HG03439 (cell line): Measurements from ENCODE around the gene RAD50.
"Not testable (repeated sequence)": the region's sequence is repeated elsewhere in the genome, so short reads cannot be mapped to it uniquely, and the experiment has no call there.

Experiments
- ATAC-seq: cut with Tn5 transposase; IDR thresholded peaks from one replicate; pipeline ENCODE4 v1.9.1; 2021; ENCODE audit warnings: mild to moderate bottlenecking, moderate library complexity; ENCODE audit not compliant: unreplicated experiment

Gene RAD50

GRCh38 chr5:132556153-132556762 lies 519 bp upstream of the RAD50 start:
- peak; percentile 15 for ATAC-seq

- ATAC-seq = peak; percentile 33
These were observed 848 bp downstream of the RAD50 start for GRCh38 chr5:132557478-132558172.

DNA sequence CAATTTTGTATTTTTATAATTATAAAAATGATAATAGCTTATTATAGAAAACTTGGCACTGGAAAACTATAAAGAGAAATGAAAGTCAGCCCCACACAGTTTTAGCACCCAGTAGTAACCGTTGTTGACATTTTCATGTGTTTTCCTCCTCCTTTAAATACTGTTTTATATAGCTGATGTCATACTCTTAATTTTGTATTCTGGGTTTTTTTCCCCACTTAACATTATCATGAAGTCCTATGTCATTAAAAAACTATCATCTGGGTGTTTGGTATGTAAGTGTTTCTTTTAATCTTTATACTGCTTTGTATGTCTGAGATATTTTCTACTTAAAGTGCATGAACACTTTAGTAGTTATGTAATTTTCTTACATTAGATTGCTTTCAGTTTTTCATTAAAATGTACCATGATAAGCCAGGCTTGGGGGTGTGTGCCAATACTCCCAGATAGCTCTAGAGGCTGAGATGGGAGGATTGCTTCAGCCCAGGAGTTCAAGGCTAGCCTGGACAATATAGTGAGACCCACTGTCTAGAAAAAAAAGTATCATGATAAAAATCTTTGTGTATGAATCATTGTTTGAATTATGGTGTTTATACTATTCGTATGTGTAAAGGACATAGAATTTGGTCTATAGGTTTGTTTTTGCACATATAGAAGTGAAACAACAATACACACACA lies 2.7 kb downstream of the RAD50 start:
- ATAC-seq = no peak

GRCh38 chr5:132561601-132562000 lies 4.8 kb downstream of the RAD50 start:
- no peak for ATAC-seq

DNA sequence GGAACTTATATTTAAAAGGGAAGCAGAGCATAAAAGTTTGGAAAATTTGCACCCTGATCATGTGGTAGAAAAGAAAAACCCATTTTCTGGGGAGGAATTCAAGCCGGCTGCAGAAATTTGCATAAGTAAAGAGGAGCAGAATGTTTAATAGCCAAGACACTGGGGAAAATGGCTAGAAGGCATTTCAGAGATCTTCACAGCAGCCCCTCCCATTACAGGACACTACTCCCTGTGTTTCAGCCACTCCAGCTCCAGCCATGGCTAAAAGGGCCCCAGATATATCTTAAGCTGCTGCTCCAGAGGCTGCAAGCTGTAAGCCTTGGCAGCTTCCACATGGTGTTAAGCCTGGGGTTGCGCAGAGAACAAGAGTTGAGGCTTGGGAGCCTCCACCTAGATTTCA lies 7.8 kb downstream of the RAD50 start:
- not testable (repeated sequence) for ATAC-seq

DNA sequence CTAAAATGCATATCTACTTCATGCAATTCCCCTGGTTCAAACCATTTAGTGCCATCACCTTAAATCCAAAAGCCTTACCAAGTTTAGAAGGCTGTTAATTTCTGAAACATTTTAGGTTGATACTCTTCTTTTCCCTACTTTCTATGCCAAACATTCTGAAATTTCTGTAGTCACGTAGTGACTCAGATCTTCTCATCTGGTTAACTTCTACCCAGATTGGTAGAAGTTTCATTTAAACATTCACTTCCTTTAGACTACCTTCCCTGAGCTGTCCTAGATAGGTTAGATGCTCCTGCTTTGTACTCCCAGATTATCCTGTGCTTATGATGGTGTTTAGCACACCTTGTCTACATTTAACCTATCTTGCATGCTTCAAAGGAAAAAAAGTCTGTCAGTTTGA lies 9.9 kb downstream of the RAD50 start:
- ATAC-seq = no peak

DNA sequence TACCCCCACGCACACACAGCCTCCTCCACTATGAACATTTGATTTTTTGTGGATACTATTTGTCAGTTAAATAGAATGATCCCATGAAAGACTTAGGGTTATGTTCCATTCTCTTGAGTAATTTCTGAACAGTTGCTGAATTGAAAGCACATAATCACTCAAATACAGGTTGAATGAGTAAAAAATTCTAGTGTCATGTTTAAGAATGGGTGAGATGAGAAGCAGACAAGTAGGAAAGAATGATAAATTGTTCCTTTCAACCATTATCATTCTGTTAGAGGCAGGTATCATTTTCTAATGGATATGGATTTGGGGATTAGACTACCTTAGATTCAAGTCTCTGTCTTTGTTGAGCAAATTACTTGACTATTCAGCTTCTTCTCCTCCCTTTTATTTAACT lies 19.3 kb downstream of the RAD50 start:
- no peak for ATAC-seq

DNA sequence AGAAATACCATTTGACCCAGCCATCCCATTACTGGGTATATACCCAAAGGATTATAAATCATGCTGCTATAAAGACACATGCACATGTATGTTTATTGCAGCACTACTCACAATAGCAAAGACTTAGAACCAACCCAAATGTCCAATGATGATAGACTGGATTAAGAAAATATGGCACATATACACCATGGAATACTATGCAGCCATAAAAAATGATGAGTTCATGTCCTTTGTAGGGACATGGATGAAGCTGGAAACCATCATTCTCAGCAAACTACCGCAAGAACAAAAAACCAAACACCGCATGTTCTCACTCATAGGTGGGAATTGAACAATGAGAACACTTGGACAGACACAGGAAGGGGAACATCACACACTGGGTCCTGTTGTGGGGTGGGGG lies 27.8 kb downstream of the RAD50 start:
- ATAC-seq = not testable (repeated sequence)

DNA sequence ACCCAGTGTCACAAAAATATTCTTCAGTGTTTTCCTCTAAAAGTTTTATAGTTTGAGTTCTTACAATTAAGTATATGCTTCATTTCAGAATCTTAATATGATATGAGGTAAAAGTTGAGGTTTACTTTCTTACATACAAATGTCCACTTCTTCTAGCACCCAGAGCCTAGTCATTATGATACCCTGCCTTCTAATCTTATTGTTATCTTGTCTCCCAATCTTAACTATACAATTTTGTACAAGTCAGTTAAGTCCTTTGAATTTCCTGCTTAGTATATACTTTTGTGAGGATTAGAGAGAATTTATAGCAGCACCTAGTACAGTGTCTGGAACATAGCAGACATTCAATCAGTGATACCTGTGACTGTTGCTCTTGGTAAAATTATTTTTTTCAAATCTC lies 29.3 kb downstream of the RAD50 start:
- no peak for ATAC-seq

DNA sequence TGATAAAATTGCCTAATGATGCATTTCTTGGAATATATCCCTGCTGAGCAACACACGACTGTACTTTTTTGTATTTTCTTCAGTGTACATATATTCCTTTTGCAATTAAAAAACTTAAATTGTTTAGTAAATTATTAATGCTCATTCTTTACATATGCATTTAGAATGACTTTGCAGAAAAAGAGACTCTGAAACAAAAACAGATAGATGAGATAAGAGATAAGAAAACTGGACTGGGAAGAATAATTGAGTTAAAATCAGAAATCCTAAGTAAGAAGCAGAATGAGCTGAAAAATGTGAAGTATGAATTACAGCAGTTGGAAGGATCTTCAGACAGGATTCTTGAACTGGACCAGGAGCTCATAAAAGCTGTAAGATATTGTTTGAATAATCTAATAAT lies 32.7 kb downstream of the RAD50 start:
- no peak for ATAC-seq

- no peak for ATAC-seq
These were observed 34.4 kb downstream of the RAD50 start for GRCh38 chr5:132591145-132591544.

DNA sequence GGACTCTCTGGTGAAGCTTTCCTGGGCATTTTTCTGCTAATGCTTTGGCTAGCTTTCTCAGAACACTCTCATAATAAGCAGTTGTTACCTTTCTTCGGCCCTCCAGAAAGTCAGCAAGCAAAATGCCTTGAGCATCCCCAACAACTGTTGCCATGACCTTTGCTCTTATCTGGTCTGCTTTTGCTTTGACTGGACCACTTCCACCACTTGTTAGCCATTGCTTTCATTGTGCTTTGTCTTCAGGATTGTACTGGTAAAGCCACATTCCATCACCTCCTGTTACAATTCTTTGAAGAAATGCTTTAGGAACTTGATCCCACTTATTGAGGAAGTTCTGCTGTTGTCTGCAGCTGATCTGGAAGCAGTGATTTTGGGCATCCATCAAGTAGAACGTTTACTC lies 35.7 kb downstream of the RAD50 start:
- no peak for ATAC-seq

- no peak for ATAC-seq
These were observed 37.4 kb downstream of the RAD50 start for GRCh38 chr5:132594170-132594569.

DNA sequence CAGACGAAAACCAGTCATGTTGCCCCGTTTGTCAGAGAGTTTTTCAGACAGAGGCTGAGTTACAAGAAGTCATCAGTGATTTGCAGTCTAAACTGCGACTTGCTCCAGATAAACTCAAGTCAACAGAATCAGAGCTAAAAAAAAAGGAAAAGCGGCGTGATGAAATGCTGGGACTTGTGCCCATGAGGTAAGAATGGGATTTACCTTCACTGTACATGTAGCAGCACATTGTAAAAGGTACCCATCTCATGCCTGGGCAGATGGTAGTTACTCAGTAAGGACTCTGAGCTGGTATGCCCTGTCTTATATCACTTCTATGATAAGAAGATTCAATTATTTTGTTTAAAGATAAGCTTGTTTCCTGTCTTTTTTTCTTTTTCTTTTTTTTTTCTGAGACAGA lies 38.8 kb downstream of the RAD50 start:
- no peak for ATAC-seq

DNA sequence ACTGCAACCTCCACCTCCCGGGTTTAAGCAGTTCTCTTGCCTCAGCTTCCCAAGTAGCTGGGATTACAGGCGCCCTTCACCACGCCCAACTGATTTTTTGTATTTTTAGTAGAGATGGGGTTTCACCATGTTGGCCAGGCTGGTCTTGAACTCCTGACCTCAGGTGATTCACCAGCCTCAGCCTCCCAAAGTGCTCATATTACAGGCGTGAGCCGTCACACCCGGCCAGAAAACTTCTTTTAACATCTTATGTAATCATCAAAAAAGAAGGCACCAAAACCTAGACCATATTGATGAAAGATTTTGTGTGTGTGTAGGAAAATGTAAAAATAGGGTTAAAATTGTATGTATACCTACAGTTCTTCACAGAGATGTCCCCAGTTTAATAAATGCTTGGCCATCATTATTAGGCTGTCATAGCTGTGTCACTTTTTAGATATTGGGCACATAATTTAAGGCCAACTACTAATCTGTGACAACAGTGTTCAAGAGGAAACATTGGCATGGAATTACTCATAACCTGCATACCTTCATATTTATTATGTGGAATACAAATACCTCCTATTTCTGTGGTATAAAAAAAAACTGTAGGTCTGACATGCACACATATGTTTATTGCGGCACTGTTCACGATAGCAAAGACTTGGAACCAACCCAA lies 44.4 kb downstream of the RAD50 start:
- ATAC-seq = no peak

DNA sequence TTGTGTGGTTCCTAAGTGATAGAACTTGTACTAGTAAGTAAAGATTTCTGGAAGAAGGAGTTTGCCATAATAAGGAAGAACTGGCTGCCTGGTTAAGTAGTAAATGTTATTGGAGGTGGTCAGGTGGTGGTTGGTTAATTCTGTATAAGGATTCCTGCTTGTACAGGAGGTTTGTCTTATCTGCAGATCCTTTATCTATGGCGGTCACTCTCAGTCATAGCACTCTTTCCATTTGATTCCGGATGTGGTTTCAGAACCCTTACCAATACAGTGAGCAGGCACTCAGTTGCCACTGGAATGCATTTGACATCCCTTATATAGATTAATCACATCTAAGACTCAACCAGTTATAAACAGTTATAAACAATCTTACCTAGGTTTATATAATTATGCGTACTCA lies 50.3 kb downstream of the RAD50 start:
- no peak for ATAC-seq

- no peak for ATAC-seq
These were observed 51.3 kb downstream of the RAD50 start for GRCh38 chr5:132608107-132608506.

- no peak for ATAC-seq
These were observed 55.2 kb downstream of the RAD50 start for GRCh38 chr5:132611965-132612364.

DNA sequence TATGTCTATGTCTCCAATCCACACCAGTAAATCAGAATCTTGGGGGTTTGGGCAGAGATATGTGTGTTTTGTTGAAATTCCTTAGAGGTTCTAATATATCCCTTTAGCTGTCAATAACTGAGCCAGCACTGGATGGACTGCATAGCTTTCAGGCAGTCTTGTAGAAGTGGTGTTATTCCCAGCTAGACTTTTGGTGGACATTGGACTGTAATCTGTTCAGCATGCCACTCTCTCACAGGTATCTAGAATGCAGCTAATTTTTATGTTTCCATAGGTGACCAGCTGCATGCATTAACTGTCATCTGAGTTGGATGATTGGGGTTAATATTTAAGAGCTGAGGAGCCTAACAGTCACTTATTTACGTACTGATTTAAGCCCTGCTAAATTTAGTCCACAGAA lies 56.1 kb downstream of the RAD50 start:
- no peak for ATAC-seq

DNA sequence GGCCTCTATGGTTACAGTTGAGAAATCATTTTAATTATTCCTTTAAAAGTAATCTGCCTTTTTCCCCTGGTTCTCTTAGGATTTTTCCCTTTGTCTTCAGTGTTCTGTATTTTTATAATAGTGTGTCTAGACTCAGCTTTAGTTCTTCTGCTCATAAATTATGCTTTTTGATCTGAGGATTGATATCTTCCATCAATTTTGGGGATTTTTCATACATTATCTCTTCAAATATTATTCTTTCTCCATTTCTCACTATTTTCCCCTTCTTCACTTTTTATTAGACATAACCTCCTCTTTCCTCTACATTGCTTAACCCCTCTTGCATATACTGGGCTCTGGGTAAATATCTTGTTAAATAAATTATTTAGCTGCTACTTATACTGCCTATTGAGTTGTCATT lies 64.9 kb downstream of the RAD50 start:
- ATAC-seq = no peak

- ATAC-seq = no peak
These were observed 65.8 kb downstream of the RAD50 start for GRCh38 chr5:132622608-132623007.

DNA sequence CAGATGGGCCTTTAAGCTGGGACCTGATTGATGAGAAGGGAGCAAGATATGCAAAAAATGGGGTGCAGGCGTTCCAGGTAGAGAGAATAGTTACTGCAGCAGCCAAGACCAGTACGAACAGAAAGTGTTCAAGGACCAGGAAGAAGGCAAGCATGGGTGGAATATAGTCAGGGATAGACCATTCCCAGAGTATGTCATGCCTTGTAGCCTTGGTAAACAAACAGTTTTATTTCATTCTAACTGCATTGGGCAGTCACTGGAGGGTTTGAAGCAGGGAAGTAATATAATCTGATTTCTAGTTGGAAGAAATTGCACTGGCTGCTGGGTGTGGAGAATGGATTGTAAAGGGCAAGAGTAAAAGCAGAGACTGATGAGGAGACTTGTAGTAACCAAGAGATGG lies 70.7 kb downstream of the RAD50 start:
- ATAC-seq = no peak
